Measurements from ENCODE around the gene ENTPD2. TPM values are rescaled to one million over a fixed set of nuclear protein-coding genes. Genes with fewer than 3 reads are reported as not detected.
A peak's percentile ranks its signal among the peaks of the same experiment; 100 is the strongest.

The ENTPD2 gene
- total and polyA plus RNA-seq, 2 donors, result 0.09 to 0.27 TPM

DNA sequence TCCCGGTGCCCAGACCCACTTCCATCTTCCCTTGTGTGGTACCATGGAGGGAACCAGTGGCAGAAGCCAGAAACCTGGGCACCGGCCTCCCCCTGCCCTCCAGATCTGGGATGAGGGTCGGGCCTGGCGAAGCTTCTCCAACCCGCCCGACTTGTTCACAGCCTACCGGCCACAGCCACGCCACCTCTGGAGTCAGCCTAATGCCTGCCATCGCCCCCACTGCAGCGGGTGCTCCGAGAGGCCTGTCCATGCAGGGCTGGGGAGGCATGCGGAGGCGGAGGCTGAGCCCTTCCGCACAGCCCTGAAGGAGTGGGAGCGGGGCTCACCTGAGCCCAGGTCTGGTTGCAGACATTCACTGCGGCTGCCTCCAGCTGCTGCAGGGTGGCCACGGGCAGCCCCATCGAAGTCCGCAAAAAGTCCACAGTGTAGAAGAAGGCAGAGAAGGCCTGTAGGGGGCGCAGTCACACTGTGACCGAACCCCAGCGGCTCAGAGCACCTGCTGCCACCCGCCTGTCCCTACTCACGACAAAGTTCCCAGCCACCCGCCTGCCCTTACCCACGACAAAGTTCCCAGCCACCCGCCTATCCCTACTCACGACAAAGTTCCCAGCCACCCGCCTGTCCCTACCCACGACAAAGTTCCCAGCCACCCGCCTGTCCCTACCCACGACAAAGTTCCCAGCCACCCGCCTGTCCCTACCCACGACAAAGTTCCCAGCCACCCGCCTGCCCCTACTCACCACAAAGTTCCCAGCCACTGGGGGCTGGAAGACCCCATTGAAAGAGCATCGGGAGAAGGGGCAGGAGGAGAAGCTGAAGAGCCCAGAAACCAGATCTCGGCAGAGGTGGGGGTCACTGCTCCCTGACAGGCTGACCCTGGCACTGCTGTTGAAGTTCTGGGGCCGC is 4.1 kb downstream of the ENTPD2 start:
- no peaks in the 10 kb centered on the region for H3K36me3 ChIP-seq (ENCODE audit: control insufficient read depth in 2 of 2, insufficient read depth in 2 of 2, low read length in 1 of 2)
- peaks cover 90 to 96% of the 10 kb centered on the region in 2 donors for H3K27me3 ChIP-seq (ENCODE audit: control insufficient read depth in 2 of 2, insufficient read depth in 1 of 2, low read length in 1 of 2)
- WGBS, result 46% methylated on average over 38 of the region's 38 CpGs
- peaks cover 0 to 15% of the 10 kb centered on the region in 2 donors for H3K4me1 ChIP-seq (ENCODE audit: control insufficient read depth in 2 of 2, insufficient read depth in 2 of 2, low read length in 2 of 2)
- no peak overlapping the region for H3K4me3 ChIP-seq (ENCODE audit: low read length in 2 of 2)
- H3K27ac ChIP-seq (ENCODE audit: low read depth in 1 of 2, low read length in 1 of 2), result no peak overlapping the region
- H3K9me3 ChIP-seq (ENCODE audit: control insufficient read depth in 2 of 2, insufficient read depth in 1 of 2, low read length in 1 of 2), result peaks cover 2 to 8% of the 10 kb centered on the region in 2 donors
- DNase-seq (ENCODE audit: low read depth in 6 of 9, low spot score in 9 of 9), result peak in 1 of 9 donors; percentile 46

DNA sequence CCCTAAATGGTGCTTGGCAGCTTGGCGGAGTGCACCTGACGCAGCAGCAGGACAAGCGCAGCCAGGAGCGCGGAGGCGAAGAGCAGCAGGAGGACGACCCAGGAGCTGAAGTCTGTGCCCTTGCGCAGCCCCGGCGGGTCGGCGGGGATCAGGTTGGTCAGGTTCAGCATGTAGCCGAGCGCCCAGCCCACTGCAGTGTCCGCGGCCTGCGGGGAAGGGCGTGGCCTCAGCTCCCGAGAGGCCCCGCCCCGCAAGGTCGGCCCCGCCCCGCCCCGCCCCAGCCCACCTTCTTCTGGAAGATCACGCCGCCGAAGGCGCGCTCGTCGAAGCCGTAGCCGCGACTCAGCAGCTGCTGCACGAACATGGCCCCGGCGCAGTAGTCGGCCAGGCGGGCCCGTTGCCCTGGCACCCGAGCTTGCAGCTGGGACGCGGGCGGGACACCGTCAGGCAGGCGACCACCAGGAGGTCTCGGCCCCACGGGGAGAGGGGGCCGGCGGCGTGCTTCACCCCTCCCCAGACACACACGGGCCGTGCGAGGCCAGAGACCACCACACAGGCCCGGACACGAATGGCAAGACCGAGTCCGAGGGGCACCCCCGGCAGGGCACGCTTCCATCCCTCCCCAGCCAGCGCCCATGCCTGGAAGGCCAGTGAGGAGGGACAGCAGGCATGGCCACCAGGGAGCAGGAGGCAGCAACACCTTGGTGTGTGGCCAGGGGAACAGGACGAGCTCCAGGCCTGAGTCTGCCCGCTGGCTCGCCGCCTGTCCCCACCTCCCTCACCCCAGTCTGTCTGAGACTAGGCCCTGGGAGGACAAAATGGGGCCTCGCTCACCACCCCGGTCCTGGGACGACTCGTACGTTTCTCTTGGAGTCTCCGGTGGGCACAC is 5.0 kb downstream of the ENTPD2 start:
- peaks cover 2 to 12% of the 10 kb centered on the region in 2 donors for H3K9me3 ChIP-seq (ENCODE audit: control insufficient read depth in 2 of 2, insufficient read depth in 1 of 2, low read length in 1 of 2)
- H3K4me1 ChIP-seq (ENCODE audit: control insufficient read depth in 2 of 2, insufficient read depth in 2 of 2, low read length in 2 of 2), result peaks cover 0 to 19% of the 10 kb centered on the region in 2 donors
- H3K27me3 ChIP-seq (ENCODE audit: control insufficient read depth in 2 of 2, insufficient read depth in 1 of 2, low read length in 1 of 2), result peaks cover 90 to 96% of the 10 kb centered on the region in 2 donors
- DNase-seq (ENCODE audit: low read depth in 6 of 9, low spot score in 9 of 9), result no peak
- no peak overlapping the region for H3K4me3 ChIP-seq (ENCODE audit: low read length in 2 of 2)
- H3K36me3 ChIP-seq (ENCODE audit: control insufficient read depth in 2 of 2, insufficient read depth in 2 of 2, low read length in 1 of 2), result no peaks in the 10 kb centered on the region
- H3K27ac ChIP-seq (ENCODE audit: low read depth in 1 of 2, low read length in 1 of 2), result no peak overlapping the region
- 42% methylated on average over 72 of the region's 72 CpGs for WGBS

DNA sequence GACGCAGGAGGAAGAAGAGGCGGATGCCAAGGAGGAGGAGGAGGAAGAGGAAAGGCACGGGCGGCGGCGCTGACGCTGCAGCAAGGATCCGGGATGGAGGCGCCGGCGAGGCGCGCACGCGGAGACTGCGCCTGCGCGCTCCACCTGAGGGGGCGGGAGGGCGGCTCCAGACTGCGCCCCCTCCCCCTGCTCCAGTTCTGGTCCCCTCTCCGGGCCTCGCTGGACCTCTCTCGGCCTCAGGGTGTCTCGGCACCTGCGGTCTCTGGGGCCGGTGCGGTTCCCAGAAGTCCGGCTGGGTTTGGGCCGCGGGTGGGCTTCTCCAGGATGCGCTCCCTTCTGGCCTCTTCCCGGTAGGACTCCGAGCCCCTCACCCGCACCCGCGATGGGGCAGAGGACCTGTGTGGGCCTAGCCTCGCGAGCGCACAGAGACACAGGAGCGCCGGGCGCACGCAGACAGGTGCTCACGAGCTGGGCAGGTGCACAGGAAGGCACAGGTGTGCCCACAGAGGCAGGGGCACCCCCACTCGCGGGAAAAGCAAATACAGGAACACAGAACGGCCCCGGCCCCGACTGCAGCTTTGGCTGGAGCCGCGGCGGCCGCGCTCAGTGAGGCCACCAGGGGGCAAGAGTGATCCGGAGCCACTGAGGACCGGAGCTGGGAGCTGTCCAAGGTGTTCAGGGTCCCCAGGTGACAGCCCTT is 7.6 kb downstream of the ENTPD2 start, which contains the start of gene NPDC1:
Gene NPDC1 (minus strand): TSS at position 90 of the 700 bp plus-strand sequence. CDS start 188 bp downstream, outside the sequence.
- Histone ChIP-seq H3K4me1 (ENCODE audit: control insufficient read depth in 2 of 2, insufficient read depth in 2 of 2, low read length in 2 of 2) (peaks cover 0 to 16% of the 10 kb centered on the region in 2 donors), H3K27ac (ENCODE audit: low read depth in 1 of 2, low read length in 1 of 2) (no peak within 1 kb of the TSS), H3K36me3 (ENCODE audit: control insufficient read depth in 2 of 2, insufficient read depth in 2 of 2, low read length in 1 of 2) (no peaks in the 10 kb centered on the region), H3K27me3 (ENCODE audit: control insufficient read depth in 2 of 2, insufficient read depth in 1 of 2, low read length in 1 of 2) (peaks cover 77 to 89% of the 10 kb centered on the region in 2 donors), H3K9me3 (ENCODE audit: control insufficient read depth in 2 of 2, insufficient read depth in 1 of 2, low read length in 1 of 2) (peaks cover 2 to 12% of the 10 kb centered on the region in 2 donors), H3K4me3 (ENCODE audit: low read length in 2 of 2) (peak within 1 kb of the TSS in 1 of 2 donors; percentile 38)
- WGBS, result under 1% methylated on average over 57 of the region's 57 CpGs
- DNase-seq (ENCODE audit: low read depth in 6 of 9, low spot score in 9 of 9), result peak in 6 of 9 donors; percentile 50 to 80 (median 70)

DNA sequence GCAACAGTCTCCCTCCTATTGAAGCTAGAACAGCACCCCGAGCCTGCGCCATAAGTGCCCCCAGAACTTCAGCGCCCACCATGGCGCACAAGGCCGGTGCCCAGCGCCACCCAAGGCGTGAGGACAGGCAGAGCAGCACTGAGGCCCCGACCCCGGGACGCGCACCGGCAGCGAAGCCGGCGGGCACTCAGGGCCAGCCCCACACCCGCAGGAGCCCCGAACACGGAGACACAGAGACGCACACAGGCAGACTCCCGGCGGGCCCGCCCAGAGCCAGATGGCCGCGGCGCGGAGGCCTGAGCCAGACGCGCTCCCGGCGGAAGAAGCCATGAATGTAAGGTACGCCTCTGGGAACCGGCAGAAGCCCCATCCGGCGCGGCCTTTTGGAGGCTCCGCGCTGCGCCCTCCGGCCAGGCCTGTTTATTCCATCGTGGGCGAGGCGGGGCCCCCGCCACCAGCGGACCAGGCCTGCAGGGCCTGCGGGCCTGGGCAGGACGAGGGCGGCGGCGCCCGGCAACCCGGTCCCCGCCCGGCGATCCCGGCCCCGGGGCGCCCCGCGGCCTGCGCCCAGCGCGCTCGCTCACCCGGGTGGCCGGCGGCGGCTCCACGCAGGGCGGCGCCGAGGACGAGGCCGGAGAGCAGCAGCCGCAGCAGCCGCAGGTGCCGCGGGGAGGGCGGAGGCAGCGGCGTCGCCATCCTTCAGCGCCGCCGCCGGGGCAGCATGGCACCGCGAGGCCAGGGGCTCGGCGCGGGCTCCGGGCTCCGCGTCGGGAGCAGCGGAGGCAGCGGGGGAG is 8.4 kb downstream of the ENTPD2 start:
- no peak for DNase-seq (ENCODE audit: low read depth in 6 of 9, low spot score in 9 of 9)
- no peaks in the 10 kb centered on the region for H3K36me3 ChIP-seq (ENCODE audit: control insufficient read depth in 2 of 2, insufficient read depth in 2 of 2, low read length in 1 of 2)
- H3K9me3 ChIP-seq (ENCODE audit: control insufficient read depth in 2 of 2, insufficient read depth in 1 of 2, low read length in 1 of 2), result peaks cover 2 to 12% of the 10 kb centered on the region in 2 donors
- H3K4me1 ChIP-seq (ENCODE audit: control insufficient read depth in 2 of 2, insufficient read depth in 2 of 2, low read length in 2 of 2), result peaks cover 0 to 16% of the 10 kb centered on the region in 2 donors
- peak overlapping the region in 1 of 2 donors; percentile 38 for H3K4me3 ChIP-seq (ENCODE audit: low read length in 2 of 2)
- H3K27ac ChIP-seq (ENCODE audit: low read depth in 1 of 2, low read length in 1 of 2), result no peak overlapping the region
- 4% methylated on average over 96 of the region's 96 CpGs for WGBS
- peaks cover 73 to 89% of the 10 kb centered on the region in 2 donors for H3K27me3 ChIP-seq (ENCODE audit: control insufficient read depth in 2 of 2, insufficient read depth in 1 of 2, low read length in 1 of 2)

DNA sequence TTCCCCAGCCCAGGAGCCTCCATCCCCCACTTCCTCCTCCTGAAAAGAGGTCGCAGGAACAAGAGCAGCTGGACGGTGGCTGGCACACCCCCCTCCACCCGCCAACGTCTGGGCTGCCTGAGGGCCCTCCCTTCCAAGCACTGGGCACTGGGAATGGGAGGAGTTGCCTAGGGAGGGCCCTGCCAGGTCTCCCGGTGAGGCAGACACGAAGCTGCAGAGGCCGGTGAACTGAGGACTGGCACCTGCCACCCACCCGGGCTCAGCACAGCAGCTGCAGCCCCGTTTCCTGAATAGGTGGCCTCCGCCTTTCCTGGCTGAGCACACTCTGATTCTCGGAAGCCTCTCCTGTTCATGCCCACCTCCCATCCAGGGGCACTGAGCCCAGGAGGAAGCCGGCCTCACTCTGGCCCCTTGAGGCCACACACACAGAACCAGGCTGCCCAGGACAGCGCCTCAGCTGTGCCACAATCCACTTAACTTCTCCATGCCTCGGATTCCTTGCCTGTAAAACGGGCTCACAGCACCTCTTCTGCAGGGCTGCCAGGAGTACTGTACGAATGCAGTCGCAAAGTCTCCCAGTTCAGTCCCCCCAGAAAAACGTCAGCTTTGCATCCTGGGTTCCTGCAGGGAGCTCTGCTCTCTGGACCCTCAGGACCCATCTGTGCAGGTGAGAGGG is 9.2 kb downstream of the ENTPD2 start:
- WGBS, result 9% methylated on average over 18 of the region's 18 CpGs
- Histone ChIP-seq H3K27ac (ENCODE audit: low read depth in 1 of 2, low read length in 1 of 2) (no peak overlapping the region), H3K36me3 (ENCODE audit: control insufficient read depth in 2 of 2, insufficient read depth in 2 of 2, low read length in 1 of 2) (no peaks in the 10 kb centered on the region), H3K4me1 (ENCODE audit: control insufficient read depth in 2 of 2, insufficient read depth in 2 of 2, low read length in 2 of 2) (peaks cover 0 to 16% of the 10 kb centered on the region in 2 donors), H3K4me3 (ENCODE audit: low read length in 2 of 2) (no peak overlapping the region), H3K9me3 (ENCODE audit: control insufficient read depth in 2 of 2, insufficient read depth in 1 of 2, low read length in 1 of 2) (peaks cover 0 to 6% of the 10 kb centered on the region in 2 donors), H3K27me3 (ENCODE audit: control insufficient read depth in 2 of 2, insufficient read depth in 1 of 2, low read length in 1 of 2) (peaks cover 67 to 83% of the 10 kb centered on the region in 2 donors)
- DNase-seq (ENCODE audit: low read depth in 6 of 9, low spot score in 9 of 9), result no peak

DNA sequence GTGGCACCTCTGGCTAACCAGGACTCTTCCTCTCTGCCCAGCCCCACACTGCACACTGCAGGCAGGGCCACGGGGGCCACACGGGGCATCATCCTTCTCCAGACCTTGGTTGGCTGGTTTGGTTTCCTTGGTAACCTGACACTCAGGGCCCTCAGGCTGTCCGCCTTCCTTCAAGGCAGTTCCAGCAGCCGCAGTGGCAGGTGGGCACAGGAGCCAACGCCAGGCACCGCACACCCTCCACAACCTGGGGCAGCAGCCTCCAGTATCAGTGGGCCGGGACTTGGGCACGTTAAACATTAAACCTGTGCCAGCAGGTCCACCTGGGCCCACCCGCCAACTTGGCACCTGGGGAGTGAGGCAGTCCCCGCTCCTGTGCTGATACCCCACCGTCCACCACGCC is 9.8 kb downstream of the ENTPD2 start:
- Histone ChIP-seq H3K4me1 (ENCODE audit: control insufficient read depth in 2 of 2, insufficient read depth in 2 of 2, low read length in 2 of 2) (peaks cover 0 to 16% of the 10 kb centered on the region in 2 donors), H3K9me3 (ENCODE audit: control insufficient read depth in 2 of 2, insufficient read depth in 1 of 2, low read length in 1 of 2) (peaks cover 0 to 4% of the 10 kb centered on the region in 2 donors), H3K36me3 (ENCODE audit: control insufficient read depth in 2 of 2, insufficient read depth in 2 of 2, low read length in 1 of 2) (no peaks in the 10 kb centered on the region), H3K27me3 (ENCODE audit: control insufficient read depth in 2 of 2, insufficient read depth in 1 of 2, low read length in 1 of 2) (peaks cover 62 to 79% of the 10 kb centered on the region in 2 donors), H3K27ac (ENCODE audit: low read depth in 1 of 2, low read length in 1 of 2) (no peak overlapping the region), H3K4me3 (ENCODE audit: low read length in 2 of 2) (no peak overlapping the region)
- DNase-seq (ENCODE audit: low read depth in 6 of 9, low spot score in 9 of 9), result no peak
- 66% methylated on average over 12 of the region's 12 CpGs for WGBS

DNA sequence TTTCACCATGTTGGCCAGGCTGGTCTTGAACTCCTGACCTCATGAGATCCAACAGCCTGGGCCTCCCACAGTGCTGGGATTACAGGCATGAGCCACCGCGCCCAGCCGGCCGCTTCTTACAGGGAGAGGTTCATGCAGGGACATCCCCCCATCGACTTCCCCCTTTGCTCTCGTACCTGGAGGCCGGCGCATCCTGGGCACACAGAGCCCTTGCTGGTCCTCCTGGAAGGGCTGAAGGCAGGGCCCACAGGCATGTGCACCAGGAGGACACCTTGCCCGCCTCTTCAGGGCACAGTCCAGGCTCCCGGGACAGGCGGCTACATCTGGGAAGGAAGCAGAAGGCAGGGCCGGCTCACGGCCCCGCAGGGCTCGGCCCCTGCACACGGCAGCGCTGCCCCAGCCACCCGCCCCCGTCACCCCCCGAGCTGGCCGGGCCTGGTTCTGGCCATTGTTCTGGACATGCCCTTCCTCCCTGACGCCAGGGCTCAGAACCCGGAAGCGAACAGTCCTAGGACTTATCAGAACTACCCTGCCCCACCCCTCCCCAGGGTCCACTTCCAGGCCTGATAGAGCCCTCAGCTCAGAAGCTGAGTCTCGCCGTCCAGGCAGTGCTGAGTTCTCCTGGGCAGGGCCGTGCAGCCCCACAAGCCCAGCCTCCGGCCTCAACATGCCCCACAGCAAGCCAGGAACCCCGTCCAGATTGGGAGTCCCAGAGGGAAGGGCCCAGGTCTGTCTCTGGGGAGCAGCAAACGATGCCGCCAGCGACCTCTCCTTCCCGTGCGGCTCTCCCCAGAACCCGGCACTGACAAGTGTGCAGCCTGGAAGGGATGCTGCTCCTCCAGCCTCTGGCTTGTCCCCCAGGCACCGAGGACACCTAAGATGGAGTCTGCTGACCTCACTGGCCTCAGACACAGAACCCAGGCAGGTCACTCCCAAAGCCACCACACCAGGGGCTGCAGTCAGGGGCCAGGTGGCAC is 10.8 kb downstream of the ENTPD2 start:
- WGBS, result 93% methylated on average over 36 of the region's 36 CpGs
- no peak overlapping the region for H3K4me3 ChIP-seq (ENCODE audit: low read length in 2 of 2)

More for the DNA sequence above, 10.8 kb downstream of the ENTPD2 start:
- H3K9me3 ChIP-seq (ENCODE audit: control insufficient read depth in 2 of 2, insufficient read depth in 1 of 2, low read length in 1 of 2), result peaks cover 0 to 4% of the 10 kb centered on the region in 2 donors
- no peaks in the 10 kb centered on the region for H3K36me3 ChIP-seq (ENCODE audit: control insufficient read depth in 2 of 2, insufficient read depth in 2 of 2, low read length in 1 of 2)
- peaks cover 0 to 16% of the 10 kb centered on the region in 2 donors for H3K4me1 ChIP-seq (ENCODE audit: control insufficient read depth in 2 of 2, insufficient read depth in 2 of 2, low read length in 2 of 2)
- no peak overlapping the region for H3K27ac ChIP-seq (ENCODE audit: low read depth in 1 of 2, low read length in 1 of 2)
- H3K27me3 ChIP-seq (ENCODE audit: control insufficient read depth in 2 of 2, insufficient read depth in 1 of 2, low read length in 1 of 2), result peaks cover 52 to 74% of the 10 kb centered on the region in 2 donors
- DNase-seq (ENCODE audit: low read depth in 6 of 9, low spot score in 9 of 9), result no peak

Measured in thymus (tissue), 11 donors.